Jurkat, Clone E6-1 (cell line): Measurements from ENCODE around the gene TSPAN1.

Experiments used
- DNase-seq: peaks from one replicate; pipeline ENCODE4 v3.0.0-alpha.2; 2011; ENCODE audit warnings: low read depth, low spot score
- H3K4me3 ChIP-seq: 2 replicates; pipeline ENCODE4 v1.5.1; 2011; ENCODE audit warnings: mild to moderate bottlenecking, low read length, control low read depth, moderate library complexity

TSPAN1 gene

DNA sequence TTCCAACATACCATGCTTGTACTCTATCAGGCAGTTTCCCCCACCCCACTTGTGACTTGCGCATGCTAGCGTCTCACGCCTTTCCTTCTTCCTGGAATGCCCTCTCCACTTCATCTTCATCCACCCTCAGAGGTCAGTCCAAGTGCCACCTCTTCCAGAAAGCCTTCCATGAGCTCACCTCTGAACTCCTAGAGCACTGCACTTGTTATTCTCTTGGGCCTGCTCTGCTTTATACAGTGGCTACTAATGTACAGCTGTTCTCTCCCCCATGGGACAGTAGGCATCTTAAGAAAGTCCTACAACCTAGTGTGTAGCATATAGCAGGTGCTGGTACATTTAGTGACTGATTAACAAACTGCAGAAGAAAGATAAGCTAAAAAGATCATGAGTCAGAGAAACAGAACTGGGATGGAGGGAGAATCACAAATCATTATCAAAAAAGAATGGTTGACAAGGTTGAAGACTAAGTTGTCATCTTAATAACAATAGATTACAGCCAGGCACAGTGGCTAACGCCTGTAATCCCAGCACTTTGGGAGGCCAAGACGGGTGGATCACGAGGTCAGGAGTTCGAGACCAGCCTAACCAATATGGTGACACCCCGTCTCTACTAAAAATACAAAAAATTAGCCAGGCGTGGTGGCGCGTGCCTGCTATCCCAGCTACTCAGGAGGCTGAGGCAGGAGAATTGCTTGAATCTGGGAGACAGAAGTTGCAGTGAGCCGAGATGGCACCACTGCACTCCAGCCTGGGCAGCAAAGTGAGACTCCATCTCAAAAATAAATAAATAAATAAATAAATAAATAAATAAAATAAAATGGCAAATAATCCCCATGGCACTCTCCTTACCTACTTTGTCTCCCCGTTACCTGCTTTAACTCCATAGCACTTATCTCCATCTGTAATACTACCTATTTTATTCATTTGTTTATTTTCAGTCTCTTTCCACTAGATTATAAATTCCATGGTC, 16.3 kb upstream of the TSPAN1 start:
- DNase-seq, result no peak
- H3K4me3 ChIP-seq, result no peak overlapping the region

DNA sequence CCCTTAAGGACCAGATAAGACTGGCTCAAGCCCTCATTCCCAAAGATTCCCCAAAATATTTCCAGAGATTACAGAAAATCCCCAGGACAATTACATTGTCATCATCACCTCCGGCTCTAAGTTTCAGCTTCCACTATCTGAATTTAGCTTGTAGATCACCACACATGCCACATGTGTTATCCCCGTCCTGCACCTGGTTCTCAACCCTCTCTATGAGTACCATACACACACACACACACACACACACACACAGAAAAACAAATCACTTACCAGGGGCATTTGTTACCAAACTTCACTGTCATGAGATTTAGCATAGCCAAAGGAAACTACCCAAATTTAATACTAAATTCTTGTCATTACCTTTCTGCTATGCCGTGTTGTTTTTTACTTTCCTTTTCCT, 15.4 kb upstream of the TSPAN1 start:
- H3K4me3 ChIP-seq, result no peak overlapping the region
- DNase-seq, result no peak

DNA sequence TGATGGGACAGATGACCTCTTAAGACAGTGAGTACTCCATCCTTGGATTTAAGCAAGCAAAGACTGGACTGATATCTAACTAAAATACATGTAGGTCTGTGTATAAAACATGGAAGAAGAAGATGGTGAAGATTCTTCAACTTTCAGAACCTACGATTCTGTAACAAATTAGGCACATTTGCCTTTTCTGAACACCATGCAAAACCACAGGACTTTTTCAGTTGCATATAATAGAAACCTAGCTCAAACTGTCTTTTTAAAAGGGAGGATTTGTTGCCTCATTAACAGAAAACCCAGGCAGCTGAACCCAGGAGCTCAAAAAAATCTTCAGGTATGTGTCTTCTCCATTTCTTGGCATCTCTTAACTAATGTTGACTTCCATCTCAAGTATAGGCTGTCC, 14.7 kb upstream of the TSPAN1 start:
- no peak for DNase-seq
- no peak overlapping the region for H3K4me3 ChIP-seq

DNA sequence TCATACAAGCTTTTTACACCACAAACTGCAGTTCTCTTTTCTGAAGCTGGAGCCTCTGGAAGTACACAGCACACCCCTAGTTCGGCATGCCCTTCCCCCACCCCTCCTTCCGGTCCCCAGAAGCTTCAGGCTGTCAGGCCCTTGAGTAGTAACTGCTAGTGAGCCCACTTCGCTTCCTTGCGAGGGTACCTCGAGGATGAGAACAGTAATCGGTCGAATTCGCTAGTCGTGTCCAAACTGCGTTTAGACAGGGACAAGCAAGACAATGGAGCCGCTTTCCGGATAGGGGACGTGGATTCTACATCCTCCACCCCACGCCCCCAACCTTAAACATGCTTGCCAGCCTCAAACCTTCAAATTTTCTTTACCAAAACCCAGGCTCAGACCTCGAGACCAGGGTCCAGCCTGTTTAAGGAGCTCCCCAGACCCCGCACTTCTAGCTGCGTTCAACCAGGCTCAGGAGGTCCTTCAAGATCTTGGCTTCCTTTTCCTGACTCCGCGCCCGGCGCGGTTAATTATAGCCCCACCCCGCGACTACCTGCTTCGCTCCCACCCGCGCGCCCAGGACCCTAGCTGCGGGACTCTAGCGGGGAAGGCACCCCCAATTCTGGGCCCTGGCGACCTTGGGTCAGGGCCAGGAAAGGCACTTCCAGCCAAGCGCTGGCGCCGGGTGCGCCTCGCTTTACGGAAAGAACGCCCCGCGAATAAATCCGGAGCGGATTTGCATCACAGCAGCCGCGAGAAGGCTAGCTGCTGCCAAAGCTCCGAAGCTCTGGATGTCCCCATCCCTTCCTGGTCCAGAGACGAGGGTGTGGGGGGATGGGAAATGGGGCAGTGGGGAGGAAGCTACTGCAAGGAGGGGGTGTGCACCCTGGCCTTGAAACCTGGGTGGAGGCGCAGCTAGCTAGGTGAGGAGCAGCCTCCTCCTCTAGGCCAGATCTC, 8.1 kb upstream of the TSPAN1 start:
- DNase-seq, result no peak
- no peak overlapping the region for H3K4me3 ChIP-seq

DNA sequence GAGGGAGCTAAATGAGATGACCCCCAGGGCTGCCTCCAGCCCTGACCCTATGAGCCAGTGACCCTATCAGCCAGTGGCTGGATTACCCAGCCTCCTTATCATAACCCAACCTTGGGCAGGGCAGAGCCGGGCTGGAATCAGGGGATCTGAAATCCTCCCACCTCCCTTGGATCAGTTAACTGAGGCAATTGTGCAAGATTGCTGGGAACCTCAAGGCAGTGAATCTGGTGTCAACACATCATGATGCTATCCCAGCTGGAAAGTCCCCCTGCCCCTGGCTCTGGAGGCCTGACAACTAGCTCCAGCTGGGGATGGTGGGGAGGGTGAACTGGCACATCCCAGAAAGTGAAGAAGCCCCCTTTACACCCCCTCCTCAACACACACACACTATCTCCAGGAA, 6.4 kb upstream of the TSPAN1 start:
- no peak overlapping the region for H3K4me3 ChIP-seq
- DNase-seq, result no peak

DNA sequence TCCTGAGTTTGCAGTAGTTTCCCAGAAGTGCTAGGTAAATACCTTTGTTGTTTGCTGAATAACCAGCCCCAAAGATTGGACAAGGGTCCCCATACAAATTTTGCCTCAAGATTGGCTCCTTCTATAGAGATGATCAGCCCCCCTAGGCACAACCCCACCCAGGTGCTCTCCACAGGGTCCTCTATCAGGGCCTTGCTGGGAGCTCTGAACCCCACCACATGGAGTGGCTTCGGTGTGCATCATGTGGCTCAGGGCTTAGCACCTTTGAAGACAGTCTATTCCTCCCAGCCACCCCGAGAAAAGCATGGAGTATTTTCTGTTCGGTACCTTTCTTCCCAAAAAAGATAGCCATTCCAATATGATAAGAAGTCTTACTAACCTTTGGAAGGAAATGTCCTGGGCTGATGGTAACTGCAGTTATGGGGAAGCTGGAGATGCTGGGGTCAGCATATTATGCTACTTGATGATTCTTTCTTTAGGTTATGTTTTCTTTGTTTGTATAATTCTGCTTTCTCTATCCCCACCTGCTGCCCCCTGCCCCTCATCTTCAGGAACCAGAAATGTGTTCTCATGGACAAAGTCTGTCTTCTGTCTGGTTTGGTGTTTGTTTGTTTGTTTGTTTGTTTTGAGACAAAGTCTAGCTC, 5.0 kb upstream of the TSPAN1 start:
- no peak overlapping the region for H3K4me3 ChIP-seq
- DNase-seq, result no peak

DNA sequence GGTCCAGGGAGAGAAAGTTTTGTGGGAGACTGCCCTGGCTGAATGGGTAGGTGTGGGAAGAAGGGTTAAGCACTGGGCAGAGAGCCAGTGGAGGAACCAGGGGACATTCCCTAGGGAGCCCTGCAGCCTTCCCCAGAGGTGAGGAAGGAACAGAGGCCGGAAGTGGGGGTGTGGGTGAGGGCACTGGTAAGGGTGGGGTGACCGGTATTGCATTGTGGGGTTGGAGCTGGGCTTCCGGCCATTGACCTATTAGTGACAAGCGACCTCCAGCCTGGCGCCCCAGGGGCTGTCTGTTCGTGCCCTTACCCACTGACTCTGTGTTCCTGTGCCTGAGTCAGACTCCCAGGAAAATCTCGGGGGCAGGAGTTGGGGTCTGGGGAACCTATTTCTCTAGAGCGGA, 3.5 kb upstream of the TSPAN1 start:
- DNase-seq, result no peak

DNA sequence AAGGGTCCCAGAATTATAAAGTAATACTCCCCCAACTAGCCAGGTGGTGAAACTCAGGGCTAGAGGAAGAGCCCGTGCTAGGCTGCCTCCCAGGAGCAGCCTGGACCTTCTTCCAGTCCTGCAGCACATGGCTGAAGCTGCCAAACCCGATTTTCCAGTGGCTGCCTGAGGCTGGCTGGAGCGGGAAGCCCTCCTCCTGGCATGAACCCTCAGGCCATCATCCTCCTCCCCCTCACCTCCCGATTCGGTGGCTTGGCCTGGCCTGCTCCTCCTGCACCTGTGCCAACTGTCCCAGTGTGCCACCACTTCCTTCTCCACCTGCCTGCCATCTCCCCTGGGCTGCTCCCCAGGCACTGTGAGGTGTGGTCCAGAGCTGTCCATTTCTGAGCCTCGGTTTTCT, 3.0 kb upstream of the TSPAN1 start:
- no peak for DNase-seq
- H3K4me3 ChIP-seq, result no peak overlapping the region

More for the DNA sequence above, 3.5 kb upstream of the TSPAN1 start:
- H3K4me3 ChIP-seq, result no peak overlapping the region

DNA sequence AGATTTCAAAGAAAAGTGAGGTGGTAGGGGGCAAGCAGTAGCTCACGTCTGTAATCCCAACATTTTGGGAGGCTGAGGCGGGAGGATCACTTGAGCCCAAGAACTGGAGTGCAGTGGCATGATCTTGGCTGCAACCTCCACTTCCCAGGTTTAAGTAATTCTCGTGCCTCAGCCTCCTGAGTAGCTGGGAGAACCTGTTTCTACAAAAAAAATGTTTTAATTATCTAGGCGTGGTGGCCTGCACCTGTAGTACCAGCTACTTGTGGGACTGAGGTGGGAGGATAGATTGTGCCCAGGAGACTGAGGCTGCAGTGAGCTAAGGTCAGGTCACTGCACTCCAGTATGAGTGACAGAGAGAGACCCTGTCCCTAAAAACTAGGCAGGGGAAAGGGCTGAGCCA, 2.6 kb upstream of the TSPAN1 start:
- DNase-seq, result no peak
- H3K4me3 ChIP-seq, result no peak overlapping the region

DNA sequence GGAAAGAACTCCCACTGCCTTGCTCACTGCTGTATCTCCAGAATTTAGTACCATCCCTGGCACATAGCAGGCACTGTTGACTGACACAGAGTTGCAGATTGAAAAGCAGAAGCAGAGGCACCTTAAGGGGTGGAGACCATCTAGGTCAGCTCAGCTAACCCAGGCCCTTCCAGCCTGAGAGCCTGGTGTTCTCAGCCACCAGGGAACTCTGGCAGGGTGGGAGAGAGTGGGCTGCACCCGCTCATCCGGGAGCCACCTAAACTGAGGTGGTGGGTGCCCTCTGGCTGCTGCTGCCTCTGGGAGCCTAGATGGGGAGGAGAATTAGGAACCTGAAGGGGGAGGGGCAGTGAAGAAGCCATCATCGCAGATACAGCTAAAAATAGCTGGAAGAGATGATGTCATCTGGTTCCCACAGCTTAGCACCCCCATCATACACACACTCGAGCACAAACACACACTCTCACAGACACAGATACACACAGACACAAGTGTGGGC, 1.5 kb upstream of the TSPAN1 start:
- no peak for DNase-seq
- no peak overlapping the region for H3K4me3 ChIP-seq

DNA sequence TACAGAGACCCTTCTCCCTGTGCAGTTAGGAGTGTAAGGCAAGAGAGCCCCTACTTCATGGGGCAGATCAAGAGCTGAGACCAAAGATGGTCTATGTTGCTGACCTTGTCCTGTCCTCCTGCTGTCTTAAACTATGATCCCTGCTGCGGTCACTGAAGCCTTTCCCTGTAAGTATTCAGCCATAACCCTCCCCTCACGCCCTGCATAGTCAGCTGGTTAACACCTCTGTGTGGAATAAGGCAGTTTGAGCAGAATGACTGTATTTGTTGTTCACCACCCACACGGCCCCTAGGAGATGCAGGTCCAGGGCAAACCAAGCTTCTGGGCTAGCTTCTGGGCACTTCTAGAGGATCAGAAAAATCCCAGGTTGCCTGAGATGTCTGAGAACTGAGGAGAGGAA, 356 bp downstream of the TSPAN1 start:
- DNase-seq, result no peak
- H3K4me3 ChIP-seq, result no peak overlapping the region

DNA sequence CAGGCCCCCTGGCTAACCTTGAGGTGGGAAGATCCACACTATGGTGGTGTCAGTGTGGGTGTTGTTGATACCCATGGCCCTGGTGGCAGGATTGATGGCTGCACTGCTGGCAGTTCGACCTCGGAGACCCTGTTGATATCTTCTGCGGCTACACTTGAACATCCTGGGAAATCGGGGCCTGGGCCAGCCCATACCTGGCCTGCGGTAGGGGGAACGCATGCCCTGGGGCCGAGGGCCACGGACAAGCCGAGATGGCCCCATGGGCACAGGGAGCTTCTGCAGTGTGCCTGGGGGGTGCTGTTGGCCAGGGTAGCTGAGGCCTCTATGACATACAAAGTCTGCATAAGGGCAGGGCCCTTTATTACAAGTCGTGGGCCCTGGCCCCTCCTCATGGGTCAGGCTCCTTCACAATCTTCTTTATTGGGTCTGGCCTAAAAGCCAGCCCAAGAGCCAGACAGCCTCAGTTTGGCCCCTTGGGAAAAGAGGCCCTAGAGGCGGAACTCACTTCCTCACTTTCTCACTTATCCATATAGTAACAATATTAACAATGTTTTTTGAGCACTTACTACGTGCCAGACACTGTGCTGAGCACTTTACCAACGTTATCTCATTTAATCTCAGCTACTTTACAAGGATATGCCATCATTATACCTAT, 1.5 kb downstream of the TSPAN1 start, which contains the start of gene P3R3URF:
Gene P3R3URF (minus strand): TSS at position 278 of the 655 bp plus-strand sequence. CDS start 17 bp downstream, at position 261.
- no peak for DNase-seq
- H3K4me3 ChIP-seq, result no peak within 1 kb of the TSS

DNA sequence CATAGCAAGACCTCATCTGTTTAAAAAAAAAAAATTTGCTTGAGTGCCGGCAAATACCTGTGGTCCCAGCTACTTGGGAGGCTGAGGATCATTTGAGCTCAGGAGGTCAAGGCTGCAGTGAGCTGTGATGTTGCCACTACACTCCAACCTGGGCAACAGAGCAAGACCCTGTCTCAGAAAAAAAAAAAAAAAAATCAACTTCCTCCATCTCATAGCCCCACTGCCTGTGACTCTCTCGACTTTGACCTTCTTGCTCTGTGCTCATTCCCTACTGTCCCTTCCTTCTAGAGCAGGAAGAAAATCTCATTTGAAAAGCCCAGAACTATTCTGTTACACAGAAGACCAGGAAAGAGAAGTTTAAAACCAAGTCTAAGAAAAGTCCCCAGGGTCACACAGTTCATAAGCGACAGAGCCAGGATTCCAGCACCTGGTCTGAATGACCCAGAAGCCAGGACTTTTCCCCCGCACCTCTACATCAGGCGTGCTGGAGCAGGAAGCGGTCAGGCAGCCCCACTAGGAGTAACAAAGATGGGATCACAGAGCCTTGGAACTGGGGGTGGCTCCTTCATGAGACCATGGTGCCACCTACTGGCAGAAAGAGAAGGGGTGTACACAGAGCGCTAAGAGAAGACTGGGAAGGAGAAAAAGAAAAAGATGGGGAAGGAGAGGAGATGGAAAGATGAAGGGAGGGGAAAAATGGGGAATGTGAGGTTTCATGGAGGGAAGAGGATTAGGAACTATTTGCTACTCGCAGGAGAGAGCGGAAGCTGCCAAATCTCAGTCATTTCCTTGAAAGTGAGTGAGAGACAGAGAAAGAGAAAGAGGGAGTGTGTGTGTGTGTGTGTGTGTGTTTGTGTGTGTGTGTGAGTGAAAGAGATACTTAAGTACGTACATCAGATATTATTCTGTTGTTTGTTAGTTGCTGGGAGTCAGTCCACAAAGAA, 4.5 kb downstream of the TSPAN1 start:
- no peak overlapping the region for H3K4me3 ChIP-seq
- DNase-seq, result peak; percentile 62

DNA sequence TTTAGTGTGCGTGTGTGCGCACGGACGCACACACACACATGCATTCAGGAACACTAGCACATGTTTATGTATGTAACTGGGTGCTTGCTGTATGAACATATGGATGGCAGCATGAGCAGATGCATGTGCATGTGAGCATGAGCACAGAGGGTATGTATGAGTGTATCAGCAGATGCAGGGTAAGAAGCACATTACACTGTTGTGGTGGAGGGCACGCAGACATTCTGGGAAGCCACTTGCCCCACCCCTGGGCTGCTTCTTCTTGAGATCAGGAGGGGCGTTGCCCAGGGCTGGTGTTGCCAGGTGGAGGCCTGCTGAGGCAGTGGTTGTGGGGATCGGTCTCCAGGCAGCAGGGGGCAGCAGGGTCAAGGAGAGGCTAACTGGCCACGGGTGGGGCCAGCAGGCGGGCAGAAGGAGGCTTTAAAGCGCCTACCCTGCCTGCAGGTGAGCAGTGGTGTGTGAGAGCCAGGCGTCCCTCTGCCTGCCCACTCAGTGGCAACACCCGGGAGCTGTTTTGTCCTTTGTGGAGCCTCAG, 5.3 kb downstream of the TSPAN1 start:
- DNase-seq, result no peak
- H3K4me3 ChIP-seq, result no peak overlapping the region

DNA sequence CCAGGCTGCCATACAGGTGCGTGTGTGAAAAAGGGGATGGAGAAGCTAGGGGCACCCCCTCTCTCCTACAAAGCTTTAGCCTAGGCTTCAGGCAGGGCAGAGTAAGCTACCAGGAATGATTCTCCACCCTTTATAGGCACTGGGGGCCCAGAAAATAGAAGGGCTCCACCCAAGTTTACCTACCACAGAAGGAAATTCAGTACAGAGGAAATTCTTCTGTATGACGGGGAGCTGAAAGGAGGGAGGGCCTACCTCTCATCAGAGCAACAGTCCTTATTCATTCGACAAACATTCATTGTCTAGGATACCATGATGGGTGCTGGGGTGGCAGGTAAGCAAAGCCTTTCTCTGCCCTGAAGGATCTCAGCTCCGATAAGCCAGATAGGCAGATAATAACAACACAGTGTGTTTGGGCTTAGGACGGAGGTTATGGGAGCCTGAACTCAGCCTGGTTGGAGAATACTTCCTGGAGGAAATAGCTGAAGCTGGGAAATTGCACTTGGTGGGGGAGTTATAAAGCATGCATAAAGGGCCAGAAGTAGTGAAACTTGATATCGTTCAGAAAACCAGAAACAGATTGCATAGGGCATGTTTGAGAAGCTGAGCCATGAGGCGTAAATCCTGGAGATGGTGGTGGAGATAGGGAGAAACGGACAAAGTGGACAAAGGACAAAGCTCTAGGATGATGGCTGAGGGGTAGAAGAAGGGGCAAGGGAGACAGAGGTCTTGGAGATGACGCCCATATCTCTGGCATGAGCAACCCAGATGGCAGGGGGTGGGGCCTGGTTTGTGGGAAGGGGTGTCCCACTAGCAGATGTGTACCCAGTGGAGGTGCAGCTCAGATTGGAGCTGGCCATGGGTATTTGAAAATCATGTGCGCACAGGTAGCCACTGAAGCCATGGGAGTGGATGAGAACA, 6.7 kb downstream of the TSPAN1 start:
- DNase-seq, result peak; percentile 56

DNA sequence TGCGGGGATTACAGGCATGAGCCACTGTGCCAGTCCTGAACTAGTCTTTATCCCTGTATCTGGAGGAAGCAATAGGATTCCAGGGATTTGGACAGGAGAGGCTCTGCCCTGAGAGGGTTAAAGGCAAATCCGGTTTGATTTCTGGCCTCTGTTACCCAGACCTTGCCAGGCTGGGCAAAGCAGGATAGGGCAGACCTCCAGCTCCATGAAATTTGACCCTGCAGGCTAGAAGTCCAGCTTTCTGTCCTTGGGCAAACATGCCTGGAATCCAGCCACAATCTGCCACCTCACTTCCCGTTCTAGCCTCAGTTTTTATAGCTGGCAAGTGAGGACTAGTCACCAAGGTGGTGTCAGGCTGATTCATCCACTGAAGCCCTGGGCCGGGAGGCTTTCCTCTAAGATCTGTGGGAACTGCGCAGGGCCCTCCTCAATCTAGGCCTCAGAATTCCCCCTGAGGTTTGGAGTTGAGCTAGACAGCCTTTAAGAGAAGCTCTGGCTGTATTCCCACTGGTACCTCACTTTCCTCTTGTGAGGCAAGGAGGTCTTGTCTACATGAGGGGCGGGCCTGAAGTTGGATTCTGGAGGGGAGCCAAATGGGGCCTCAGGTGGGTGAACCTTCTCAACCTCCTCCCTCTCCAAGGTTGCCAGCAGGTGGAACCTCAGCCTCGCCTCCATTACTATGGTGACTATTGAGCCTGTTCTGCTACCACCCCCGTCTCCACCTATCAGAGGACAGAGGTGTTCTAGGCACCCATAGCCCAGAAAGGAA, 8.4 kb downstream of the TSPAN1 start:
- H3K4me3 ChIP-seq, result no peak overlapping the region
- DNase-seq, result no peak

More for the DNA sequence above, 6.7 kb downstream of the TSPAN1 start:
- H3K4me3 ChIP-seq, result no peak overlapping the region
